ENCODE data around the gene OR6P1.

Gene OR6P1

GRCh38 chr1:158516966-158517365 lies 53.4 kb downstream of the OR6P1 start:
- DNase-seq (ENCODE audit: low read depth) = no peak

Measured in fibroblast of gingiva (primary cell).